AML-193 (cell line): ENCODE results near the gene TXNDC17.
A peak's percentile ranks its signal among the peaks of the same experiment; 100 is the strongest.
"Not testable (repeated sequence)": the region's sequence is repeated elsewhere in the genome, so short reads cannot be mapped to it uniquely, and the experiment has no call there.

Experiments used
- DNase-seq, 2 experiments: peaks; one replicate each; lab custom pipeline; 2025; lab: John Stamatoyannopoulos, UW

Gene TXNDC17

GRCh38 chr17:6636616-6637457 is 4.0 kb upstream of the TXNDC17 start:
- no peak for DNase-seq

- DNase-seq: no peak
Observed at GRCh38 chr17:6637458-6637840, 3.4 kb upstream of the TXNDC17 start.

DNA sequence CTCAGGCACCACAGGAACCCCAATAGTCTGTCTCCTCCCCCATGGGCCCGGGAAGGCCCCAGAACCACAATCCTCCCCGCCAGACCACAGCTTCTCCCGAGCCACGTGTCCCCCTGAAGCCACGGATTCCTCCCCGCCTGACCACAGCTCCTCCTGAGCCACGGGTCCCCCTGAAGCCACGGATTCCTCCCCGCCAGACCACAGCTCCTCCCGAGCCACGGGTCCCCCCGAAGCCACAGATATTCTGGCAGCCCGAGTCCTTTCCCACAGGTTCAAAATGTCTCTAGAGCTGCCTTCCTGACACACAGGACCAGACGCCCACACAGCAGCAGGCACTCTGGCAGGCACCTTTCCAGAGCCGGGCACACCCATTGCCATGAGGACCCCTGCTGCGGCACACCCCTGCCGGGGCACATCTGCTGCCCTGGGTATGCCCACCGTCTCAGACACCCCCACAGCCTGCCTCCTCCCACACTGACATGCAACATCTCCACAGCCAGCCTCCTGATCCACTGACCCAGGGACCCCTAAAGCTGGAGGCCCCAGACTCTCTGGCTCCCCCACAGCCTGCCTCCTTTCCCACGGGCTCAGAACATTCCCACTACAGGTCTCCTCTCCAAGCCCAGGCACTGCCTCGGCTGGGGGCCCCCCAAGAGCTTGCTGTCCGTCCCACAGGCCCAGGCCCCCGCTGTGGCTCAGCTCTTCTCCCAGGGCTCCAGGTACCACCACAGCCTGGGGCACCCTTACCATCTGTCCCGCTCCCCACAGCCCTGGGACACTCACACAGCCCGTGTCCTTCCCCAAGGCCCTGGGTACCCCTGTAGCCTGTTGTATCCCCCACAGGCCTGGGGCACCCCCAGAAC is 2.6 kb upstream of the TXNDC17 start:
- no peak for DNase-seq

GRCh38 chr17:6639014-6639585 is 1.8 kb upstream of the TXNDC17 start:
- no peak for DNase-seq

DNA sequence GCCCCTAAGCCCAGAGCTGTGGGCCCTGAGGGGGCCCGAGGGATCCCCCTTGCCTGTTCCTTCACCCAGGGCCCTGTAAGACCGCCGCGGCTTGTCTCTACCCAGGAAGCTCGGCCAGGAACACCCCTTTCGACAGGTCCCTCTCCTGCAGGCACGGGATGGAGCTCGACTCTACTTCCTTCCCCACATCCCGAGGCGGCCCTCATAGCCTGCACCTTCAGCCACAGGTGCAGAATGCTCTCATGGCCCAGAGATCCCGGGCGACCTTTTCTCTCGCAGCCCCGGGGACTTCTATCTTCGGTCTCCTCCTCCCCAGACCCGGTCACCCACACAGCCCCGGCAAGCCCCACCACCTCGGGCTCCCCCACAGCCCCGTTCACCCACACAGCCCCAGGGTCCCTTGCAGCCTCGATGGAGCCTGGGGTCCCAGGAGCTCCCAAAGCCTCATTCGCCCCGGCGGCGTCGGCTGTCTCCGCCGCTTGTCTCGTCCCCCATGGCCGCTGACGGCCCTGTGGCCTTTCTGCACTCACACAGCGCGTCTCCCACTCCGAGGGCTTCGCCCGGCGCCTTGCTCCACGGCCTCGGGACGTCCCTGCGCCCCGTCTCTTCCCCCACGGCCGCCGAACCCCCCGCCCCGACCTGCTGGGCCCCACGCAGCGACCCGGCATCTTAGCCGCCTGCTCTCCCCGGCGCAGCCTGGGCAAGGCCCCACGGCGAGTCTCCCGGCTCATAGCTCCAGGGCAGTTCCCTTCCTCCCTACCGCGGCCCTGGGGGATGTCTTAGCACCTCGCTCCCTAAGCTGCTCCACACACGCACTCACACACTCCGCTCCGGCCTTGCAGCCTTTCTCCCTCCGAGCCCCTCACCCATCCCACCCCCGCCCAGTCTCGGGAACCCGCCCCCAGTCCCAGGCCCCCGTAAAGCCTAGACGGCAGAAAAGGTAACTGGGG is 999 bp upstream of the TXNDC17 start:
- peak in 1 of 2 experiments; percentile 15 for DNase-seq

DNA sequence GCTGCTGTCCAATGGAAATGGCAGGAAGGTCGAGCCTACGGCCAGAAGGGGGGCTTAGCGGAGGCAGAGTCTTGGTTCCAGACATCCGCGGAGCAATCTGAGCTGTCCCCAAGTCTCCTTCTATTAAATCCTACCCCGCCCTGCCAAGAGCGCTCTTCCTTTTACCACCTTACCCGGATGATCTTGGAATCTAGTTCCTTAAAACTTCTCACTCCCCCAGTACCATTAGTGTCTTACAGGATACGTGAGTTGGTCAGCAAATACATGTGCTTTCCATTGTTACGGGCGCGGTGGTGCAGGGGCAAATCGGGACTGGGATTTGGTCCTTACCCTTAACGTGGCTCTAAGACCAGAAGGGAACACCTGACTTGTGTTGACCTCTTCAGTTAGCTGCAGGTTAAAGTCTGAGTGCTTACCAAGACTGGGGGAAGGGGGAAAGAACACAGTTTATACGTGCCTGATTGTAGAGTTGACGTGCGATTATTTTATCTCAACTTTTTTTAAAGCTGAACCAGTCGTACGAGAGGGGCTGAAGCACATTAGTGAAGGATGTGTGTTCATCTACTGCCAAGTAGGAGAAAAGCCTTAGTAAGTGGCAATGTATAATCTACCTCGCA is 495 bp downstream of the TXNDC17 start:
- no peak for DNase-seq

DNA sequence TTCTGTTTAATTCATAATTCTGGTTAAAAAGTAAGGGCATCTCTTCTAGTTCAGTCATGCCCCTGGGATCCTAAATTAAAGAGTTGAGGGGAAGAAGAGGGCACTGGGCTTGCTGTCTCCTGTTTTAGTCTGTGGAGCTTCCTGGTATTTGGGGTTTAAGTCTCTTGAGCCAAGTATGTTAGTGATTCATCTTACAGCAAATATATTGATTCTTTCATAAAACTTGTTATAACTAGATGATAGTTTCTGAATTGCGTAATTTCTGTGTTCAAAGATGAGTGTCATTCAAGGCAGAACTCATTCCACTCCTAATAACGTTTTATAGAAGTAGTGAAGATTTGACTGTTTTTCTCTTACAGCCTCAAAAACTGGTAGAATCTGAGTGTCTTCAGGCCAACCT is 1.7 kb downstream of the TXNDC17 start:
- no peak for DNase-seq

DNA sequence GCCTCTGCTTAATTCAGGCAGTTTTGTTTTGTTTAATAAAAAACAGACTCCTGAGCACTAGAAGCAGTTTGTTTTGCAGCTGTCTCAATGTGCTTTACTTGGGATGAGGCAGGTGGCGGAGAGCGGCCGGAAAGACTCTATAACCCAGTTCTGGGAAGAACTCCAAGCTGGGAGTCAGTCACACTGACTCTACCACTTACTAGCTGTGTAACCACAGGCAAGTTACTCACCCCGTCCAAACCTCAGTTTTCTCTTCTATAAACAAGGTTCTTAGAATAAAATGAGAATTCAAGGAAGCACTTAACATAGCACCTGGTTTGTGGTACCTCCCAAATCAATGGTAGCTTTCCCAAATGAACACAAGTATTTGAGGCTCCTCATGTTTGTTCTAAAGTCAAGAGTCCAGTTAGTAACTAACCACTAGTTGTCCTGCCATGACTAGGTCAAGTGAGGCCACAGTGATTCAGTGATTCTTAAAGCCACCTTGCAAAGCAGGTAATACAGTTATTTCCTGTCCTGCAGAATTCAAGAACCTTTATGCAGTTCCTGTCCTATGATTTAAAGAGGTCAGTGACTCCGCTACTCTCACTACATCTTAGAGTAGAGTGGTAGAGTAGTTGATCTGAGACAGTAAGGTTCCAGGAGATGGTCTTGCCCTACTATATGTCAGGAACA is 2.7 kb downstream of the TXNDC17 start:
- no peak for DNase-seq

DNA sequence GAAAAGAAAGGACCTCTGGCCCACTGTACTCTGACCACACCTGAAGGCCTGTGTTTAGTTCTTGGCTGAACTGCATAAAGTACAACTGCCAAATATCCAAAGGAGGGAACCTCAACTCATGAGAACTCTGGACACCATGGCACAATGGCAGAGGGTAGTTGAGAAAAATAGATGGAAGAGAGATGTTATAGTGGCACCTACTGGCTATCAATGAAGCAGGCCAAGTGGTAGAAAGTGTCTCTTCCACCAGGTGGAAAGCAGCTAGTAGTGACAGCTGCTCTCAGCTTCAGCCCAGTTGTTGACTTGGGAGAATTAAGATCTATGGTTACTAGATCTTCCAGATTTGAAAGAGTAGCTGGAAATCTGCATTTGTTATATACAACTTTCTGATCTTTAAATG is 7.3 kb downstream of the TXNDC17 start:
- DNase-seq: peak; percentile 4 to 20

DNA sequence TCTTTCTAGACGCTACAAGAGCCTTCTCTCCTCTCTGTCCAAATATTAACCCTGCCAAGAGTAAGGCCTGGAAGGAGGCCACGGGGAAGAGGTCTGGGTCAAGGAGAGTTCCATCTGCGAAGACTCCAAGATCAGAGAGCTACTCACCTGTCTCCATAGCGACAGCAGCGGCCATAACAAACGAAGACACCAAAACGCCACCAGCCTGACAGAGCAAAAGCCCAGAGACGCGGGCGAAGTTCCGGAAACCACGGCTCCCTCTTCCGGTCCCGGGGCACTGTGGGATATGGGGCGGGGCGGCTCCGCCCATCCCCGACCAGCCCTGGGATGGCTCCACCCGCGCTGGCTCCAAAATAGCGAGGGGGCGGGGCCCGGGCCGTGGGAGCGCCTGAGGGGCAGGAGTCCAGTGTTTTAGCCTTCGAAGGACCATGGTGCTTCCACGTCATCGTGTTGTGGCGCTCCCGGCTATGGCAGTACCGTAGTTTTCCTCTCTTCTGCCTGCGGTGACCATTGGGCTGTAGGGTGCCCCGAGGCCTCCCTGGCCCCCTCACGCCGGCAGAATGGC is 10.6 kb downstream of the TXNDC17 start, which contains the start of the genes C17orf100 and MED31:
C17orf100 (plus strand) TSS at position 409 of the 565 bp plus-strand sequence; CDS start at position 561, 152 bp downstream.
MED31 (minus strand) TSS at position 252 of the 565 bp plus-strand sequence; CDS start at position 175, 77 bp downstream.
- peak; percentile 61 to 70 for DNase-seq

- DNase-seq: no peak
Observed at GRCh38 chr17:6651919-6652452, 11.1 kb downstream of the TXNDC17 start.

DNA sequence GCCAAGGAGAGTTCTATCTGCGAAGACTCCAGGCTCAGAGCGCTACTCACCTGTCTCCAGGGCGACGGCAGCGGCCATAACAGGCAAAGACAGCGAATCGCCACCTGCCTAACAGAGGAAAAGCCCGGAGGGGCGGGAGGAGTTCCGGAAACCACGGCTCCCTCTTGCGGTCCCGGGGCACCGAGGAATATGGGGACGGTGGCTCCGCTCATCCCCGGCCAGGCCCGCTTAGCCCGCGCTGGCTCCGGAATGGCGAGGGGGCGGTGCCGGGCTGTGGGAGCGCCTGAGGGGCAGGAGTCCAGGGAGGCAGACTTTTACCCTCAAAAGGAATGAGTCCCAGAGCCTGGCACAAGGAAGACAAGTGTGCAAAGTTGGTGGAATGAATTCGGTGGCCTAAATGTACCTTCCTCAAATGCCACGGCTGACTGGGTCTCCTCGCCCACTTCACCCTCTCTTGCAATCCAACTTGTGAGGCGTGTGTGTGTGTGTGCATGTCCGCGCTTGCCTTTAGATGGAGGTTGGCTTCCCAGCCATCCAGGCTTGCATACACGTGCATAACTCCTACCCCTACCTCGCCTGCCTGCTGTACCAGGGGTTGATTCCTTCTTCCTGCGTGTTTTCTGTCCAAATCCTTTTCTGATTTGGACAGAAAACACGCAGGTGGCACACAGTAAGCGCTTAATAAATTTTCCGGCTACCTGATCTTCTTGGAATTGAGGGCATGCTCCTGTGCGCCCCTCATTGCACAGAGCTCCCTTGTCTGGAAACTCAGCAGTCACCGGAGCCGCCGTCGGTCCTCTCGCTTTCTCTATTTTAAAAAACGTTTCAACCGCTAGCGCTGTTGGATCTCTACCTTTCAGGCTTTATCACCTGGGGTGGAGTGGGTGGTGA is 14.2 kb downstream of the TXNDC17 start:
- DNase-seq: no peak

DNA sequence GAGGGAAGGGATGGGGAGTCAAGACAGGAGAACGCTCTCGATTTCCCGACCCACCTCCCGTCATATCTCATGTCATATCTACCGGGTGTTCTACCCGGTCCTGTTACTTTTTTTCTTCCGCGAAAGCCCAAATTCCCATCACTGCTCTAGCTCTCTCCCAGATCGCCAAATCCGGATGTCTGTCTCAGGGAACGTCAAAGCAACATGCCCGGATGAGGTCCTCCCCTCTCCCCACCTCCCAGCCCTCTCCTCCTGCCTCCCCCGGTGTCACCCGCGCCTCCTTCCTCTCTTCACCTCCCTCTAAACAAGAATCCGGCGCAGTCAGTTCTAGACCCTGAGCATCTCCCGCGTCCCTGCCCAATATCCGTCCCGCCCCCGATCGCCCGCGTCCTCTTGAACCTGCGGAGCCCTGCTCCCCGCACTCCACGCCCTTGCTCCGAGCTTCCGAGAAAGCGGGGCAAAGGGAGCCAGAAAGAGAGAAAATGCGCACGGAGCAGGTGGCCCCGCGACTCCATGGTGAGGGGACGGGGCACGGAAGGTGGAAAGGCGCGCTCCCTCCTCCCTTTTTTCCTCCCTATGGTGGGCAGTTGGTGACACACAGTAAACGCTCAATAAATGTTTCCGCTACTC is 15.0 kb downstream of the TXNDC17 start:
- not testable (repeated sequence) for DNase-seq

GRCh38 chr17:6656797-6657632 is 16.2 kb downstream of the TXNDC17 start:
- DNase-seq: not testable (repeated sequence)

- DNase-seq: no peak
Observed at GRCh38 chr17:6657633-6658287, 16.9 kb downstream of the TXNDC17 start.

GRCh38 chr17:6658411-6658810 is 17.6 kb downstream of the TXNDC17 start:
- DNase-seq: not testable (repeated sequence)

- no peak for DNase-seq
Observed at GRCh38 chr17:6660101-6660500, 19.2 kb downstream of the TXNDC17 start.
